H9 (cell line): ENCODE results near the gene CFAP65. TPM values are rescaled to one million over a fixed set of nuclear protein-coding genes. Genes with fewer than 3 reads are reported as not detected.

Experiments used
- DNase-seq: peaks from one replicate; pipeline ENCODE4 v3.0.0-alpha.2; 2017
- H2AFZ ChIP-seq: one replicate; pipeline ENCODE4 v1.6.1; 2013; ENCODE audit warnings: mild to moderate bottlenecking, low read length, control low read depth, moderate library complexity
- H2AK5ac ChIP-seq: 2 replicates; pipeline ENCODE4 v1.6.1; 2013; ENCODE audit warnings: low read length, control low read depth, mixed read lengths; ENCODE audit not compliant: insufficient read length
- H2BK120ac ChIP-seq: one replicate; pipeline ENCODE4 v1.6.1; 2013; ENCODE audit warnings: low read depth, mild to moderate bottlenecking, low read length, control low read depth, inconsistent platforms; ENCODE audit not compliant: poor library complexity, severe bottlenecking
- H2BK12ac ChIP-seq: 2 replicates; pipeline ENCODE4 v1.6.1; 2013; ENCODE audit warnings: low read length, control low read depth, mixed read lengths, low read depth; ENCODE audit not compliant: insufficient read length
- H2BK15ac ChIP-seq: 2 replicates; pipeline ENCODE4 v1.6.1; 2013; ENCODE audit warnings: low read depth, low read length, control low read depth
- H2BK20ac ChIP-seq: one replicate; pipeline ENCODE4 v1.6.1; 2013; ENCODE audit warnings: low read depth, mild to moderate bottlenecking, low read length, control low read depth, inconsistent platforms; ENCODE audit not compliant: poor library complexity, severe bottlenecking
- H2BK5ac ChIP-seq: 2 replicates; pipeline ENCODE4 v1.6.1; 2013; ENCODE audit warnings: low read length, control low read depth, mixed read lengths; ENCODE audit not compliant: insufficient read length
- H3K14ac ChIP-seq: 2 replicates; pipeline ENCODE4 v1.6.1; 2013; ENCODE audit warnings: low read length, control low read depth; ENCODE audit not compliant: insufficient read depth
- H3K18ac ChIP-seq: 2 replicates; pipeline ENCODE4 v1.6.1; 2013; ENCODE audit warnings: low read depth, mild to moderate bottlenecking, mixed read lengths, low read length, control low read depth; ENCODE audit not compliant: insufficient read length
- H3K23ac ChIP-seq: 2 replicates; pipeline ENCODE4 v1.6.1; 2013; ENCODE audit warnings: low read length, control low read depth, mixed read lengths, low read depth; ENCODE audit not compliant: insufficient read length
- H3K23me2 ChIP-seq: 2 replicates; pipeline ENCODE4 v1.6.1; 2013; ENCODE audit warnings: low read depth, mild to moderate bottlenecking, mixed read lengths, low read length, control low read depth; ENCODE audit not compliant: insufficient read length, poor library complexity, severe bottlenecking
- H3K27ac ChIP-seq: 2 replicates; pipeline ENCODE4 v1.5.1; 2013; ENCODE audit warnings: low read length, control low read depth, mixed read lengths, low read depth; ENCODE audit not compliant: insufficient read length
- H3K27me3 ChIP-seq: 2 replicates; pipeline ENCODE4 v1.6.1; 2013; ENCODE audit warnings: low read length, control low read depth, inconsistent platforms; ENCODE audit not compliant: insufficient read depth
- H3K4ac ChIP-seq: 2 replicates; pipeline ENCODE4 v1.6.1; 2013; ENCODE audit warnings: low read depth, mild to moderate bottlenecking, control low read depth, inconsistent platforms, low read length, moderate library complexity
- H3K4me1 ChIP-seq: 2 replicates; pipeline ENCODE4 v1.6.1; 2013; ENCODE audit warnings: low read length, control low read depth, inconsistent platforms; ENCODE audit not compliant: insufficient read depth
- H3K4me2 ChIP-seq: 2 replicates; pipeline ENCODE4 v1.6.1; 2013; ENCODE audit warnings: low read length, control low read depth, mixed read lengths; ENCODE audit not compliant: insufficient read length, insufficient read depth
- H3K56ac ChIP-seq: 2 replicates; pipeline ENCODE4 v1.6.1; 2013; ENCODE audit warnings: low read depth, mild to moderate bottlenecking, mixed read lengths, low read length, control low read depth; ENCODE audit not compliant: insufficient read length
- H3K79me1 ChIP-seq: 2 replicates; pipeline ENCODE4 v1.6.1; 2013; ENCODE audit warnings: low read depth, mild to moderate bottlenecking, moderate library complexity, low read length, control low read depth, inconsistent platforms; ENCODE audit not compliant: insufficient read depth, poor library complexity, severe bottlenecking
- H3K79me2 ChIP-seq: 2 replicates; pipeline ENCODE4 v1.6.1; 2013; ENCODE audit warnings: low read length, control low read depth, inconsistent platforms; ENCODE audit not compliant: insufficient read depth
- H3K9ac ChIP-seq: 2 replicates; pipeline ENCODE4 v1.6.1; 2013; ENCODE audit warnings: low read length, control low read depth, mixed read lengths; ENCODE audit not compliant: insufficient read length; ENCODE audit errors: extremely low read depth
- H3K9me3 ChIP-seq: one replicate; pipeline ENCODE4 v1.6.1; 2013; ENCODE audit warnings: low read depth, low read length, inconsistent platforms; ENCODE audit not compliant: control insufficient read depth
- H3T11ph ChIP-seq: one replicate; pipeline ENCODE4 v1.6.1; 2013; ENCODE audit warnings: mild to moderate bottlenecking, low read length, control low read depth, inconsistent platforms
- H4K20me1 ChIP-seq: one replicate; pipeline ENCODE4 v1.6.1; 2013; ENCODE audit not compliant: control insufficient read depth, insufficient read length, insufficient read depth
- H4K5ac ChIP-seq: 2 replicates; pipeline ENCODE4 v1.6.1; 2013; ENCODE audit warnings: low read depth, mild to moderate bottlenecking, mixed read lengths, low read length, control low read depth; ENCODE audit not compliant: insufficient read length
- H4K8ac ChIP-seq: replicated peaks from 2 replicates; pipeline ENCODE4 v1.6.1; 2013; ENCODE audit warnings: low read length, control low read depth, mixed read lengths, low read depth; ENCODE audit not compliant: insufficient read length
- H4K91ac ChIP-seq: 2 replicates; pipeline ENCODE4 v1.6.1; 2013; ENCODE audit warnings: low read depth, mild to moderate bottlenecking, moderate library complexity, mixed read lengths, low read length, control low read depth; ENCODE audit not compliant: insufficient read length
- H3K27ac Mint-ChIP-seq, 3 experiments: 2 replicates in 2 of 3; 3 replicates in 1 of 3; pipeline ENCODE4 v1.8.0; 2020 to 2021; ENCODE audit warnings: mixed read lengths in 3 of 3, mild to moderate bottlenecking in 1 of 3, moderate library complexity in 1 of 3
- H3K27me3 Mint-ChIP-seq: 2 replicates; pipeline ENCODE4 v1.8.0; 2021; ENCODE audit warnings: low read depth, mild to moderate bottlenecking, moderate library complexity, mixed read lengths
- H3K36me3 Mint-ChIP-seq, 3 experiments: 2 replicates in 2 of 3; 3 replicates in 1 of 3; pipeline ENCODE4 v1.8.0; 2020 to 2021; ENCODE audit warnings: low read depth in 3 of 3, mixed read lengths in 3 of 3; ENCODE audit not compliant: insufficient read depth in 1 of 3
- H3K4me1 Mint-ChIP-seq, 2 experiments: 2 replicates each; pipeline ENCODE4 v1.8.0; 2020; ENCODE audit warnings: mixed read lengths in 2 of 2
- H3K4me3 Mint-ChIP-seq, 2 experiments: 2 replicates in 1 of 2; 3 replicates in 1 of 2; pipeline ENCODE4 v1.8.0; 2020 to 2021; ENCODE audit warnings: mild to moderate bottlenecking in 2 of 2, mixed read lengths in 2 of 2, moderate library complexity in 1 of 2
- H3K9me3 Mint-ChIP-seq, 2 experiments: 2 replicates in 1 of 2; 3 replicates in 1 of 2; pipeline ENCODE4 v1.8.0; 2020; ENCODE audit warnings: mild to moderate bottlenecking in 2 of 2, mixed read lengths in 2 of 2, moderate library complexity in 1 of 2
- WGBS: extraction: QIAGEN DNeasy Blood & Tissue Kit; methylation state at CpG from one replicate; pipeline ENCODE4 v1.1.7; 2013; ENCODE audit warnings: missing lambda C conversion rate, low lambda C conversion rate, mixed read lengths; ENCODE audit not compliant: insufficient read length; ENCODE audit errors: extremely low coverage; 5-methylcytosine and 5-hydroxymethylcytosine counted together
- total RNA-seq: library from RNA; stranded (reverse); gene quantifications from 2 replicates; pipeline ENCODE4 v1.2.1, GENCODE V29; 2021
- TF ChIP-seq, protein P1 (sequence below): fragments of 200-600 bp; sonication (generic); conservative IDR thresholded peaks from 3 replicates; pipeline ENCODE4 v1.8.0; 2021; ENCODE audit warnings: antibody characterized with exemption, mild to moderate bottlenecking

Gene CFAP65
- total RNA-seq, 1 experiment from 2014 or later = 0.20 TPM

DNA sequence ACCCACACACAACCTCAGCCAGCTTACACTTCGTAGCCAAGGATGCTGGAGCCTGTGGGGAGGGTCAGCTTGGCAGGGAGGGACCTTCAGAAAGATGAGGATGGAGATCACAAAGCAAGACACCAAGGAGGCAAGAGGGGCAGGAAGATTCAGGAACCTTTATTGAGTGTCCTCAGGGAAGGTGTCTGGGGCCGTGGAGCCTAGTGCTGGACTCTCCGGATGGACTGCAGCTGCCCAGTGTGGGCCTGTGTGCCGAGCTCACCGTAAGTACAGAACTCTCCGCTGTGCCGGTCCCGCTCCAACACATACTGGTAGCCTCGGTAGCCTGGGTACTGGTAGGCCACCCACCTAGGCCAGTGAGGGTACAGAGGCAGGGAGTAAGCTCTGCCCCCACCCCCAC lies 51.3 kb downstream of the CFAP65 start:
- no peak overlapping the region for H2AK5ac ChIP-seq
- no peak overlapping the region for H4K5ac ChIP-seq
- Mint-ChIP-seq H3K36me3 (peaks cover 0 to 3% (median 0%) of the 10 kb centered on the region in 3 experiments; a peak in 1 of 7 replicates), H3K27me3 (peaks cover 99% of the 10 kb centered on the region), H3K9me3 (peaks cover 0 to 2% of the 10 kb centered on the region in 2 experiments; a peak in 3 of 5 replicates), H3K4me1 (peaks cover 3 to 19% of the 10 kb centered on the region in 2 experiments), H3K27ac (no peak overlapping the region), H3K4me3 (no peak overlapping the region)
- no peak overlapping the region for H2BK15ac ChIP-seq
- no peak overlapping the region for H3K4me2 ChIP-seq
- TF ChIP-seq, protein P1, sequence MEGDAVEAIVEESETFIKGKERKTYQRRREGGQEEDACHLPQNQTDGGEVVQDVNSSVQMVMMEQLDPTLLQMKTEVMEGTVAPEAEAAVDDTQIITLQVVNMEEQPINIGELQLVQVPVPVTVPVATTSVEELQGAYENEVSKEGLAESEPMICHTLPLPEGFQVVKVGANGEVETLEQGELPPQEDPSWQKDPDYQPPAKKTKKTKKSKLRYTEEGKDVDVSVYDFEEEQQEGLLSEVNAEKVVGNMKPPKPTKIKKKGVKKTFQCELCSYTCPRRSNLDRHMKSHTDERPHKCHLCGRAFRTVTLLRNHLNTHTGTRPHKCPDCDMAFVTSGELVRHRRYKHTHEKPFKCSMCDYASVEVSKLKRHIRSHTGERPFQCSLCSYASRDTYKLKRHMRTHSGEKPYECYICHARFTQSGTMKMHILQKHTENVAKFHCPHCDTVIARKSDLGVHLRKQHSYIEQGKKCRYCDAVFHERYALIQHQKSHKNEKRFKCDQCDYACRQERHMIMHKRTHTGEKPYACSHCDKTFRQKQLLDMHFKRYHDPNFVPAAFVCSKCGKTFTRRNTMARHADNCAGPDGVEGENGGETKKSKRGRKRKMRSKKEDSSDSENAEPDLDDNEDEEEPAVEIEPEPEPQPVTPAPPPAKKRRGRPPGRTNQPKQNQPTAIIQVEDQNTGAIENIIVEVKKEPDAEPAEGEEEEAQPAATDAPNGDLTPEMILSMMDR = no peak
- H3K4ac ChIP-seq = no peak overlapping the region
- no peak overlapping the region for H3K27ac ChIP-seq
- H3K79me2 ChIP-seq = no peaks in the 10 kb centered on the region
- no peak overlapping the region for H3T11ph ChIP-seq
- WGBS = no CpG with 5 or more reads among the region's 9 CpGs
- H3K23ac ChIP-seq = no peak overlapping the region
- no peak overlapping the region for H2BK5ac ChIP-seq
- no peak overlapping the region for H3K18ac ChIP-seq
- no peak overlapping the region for H3K14ac ChIP-seq
- H4K91ac ChIP-seq = no peak overlapping the region
- no peaks in the 10 kb centered on the region for H3K23me2 ChIP-seq
- DNase-seq = no peak
- no peak overlapping the region for H2BK12ac ChIP-seq
- H4K20me1 ChIP-seq = no peaks in the 10 kb centered on the region
- H2AFZ ChIP-seq = no peak overlapping the region
- no peak overlapping the region for H3K56ac ChIP-seq
- H3K79me1 ChIP-seq = no peaks in the 10 kb centered on the region
- no peaks in the 10 kb centered on the region for H3K4me1 ChIP-seq
- peaks cover 93% of the 10 kb centered on the region for H3K27me3 ChIP-seq
- H2BK120ac ChIP-seq = no peak overlapping the region
- no peak overlapping the region for H2BK20ac ChIP-seq
- H3K9me3 ChIP-seq = no peaks in the 10 kb centered on the region
- H4K8ac ChIP-seq = no peak overlapping the region
- H3K9ac ChIP-seq = no peak overlapping the region
